HepG2 (cell line): Measurements from ENCODE around the gene MEF2B. TPM values are rescaled to one million over a fixed set of nuclear protein-coding genes. Genes with fewer than 3 reads are reported as not detected.

ENCODE experiments used
- ARID4A ChIP-seq: sonication (generic); formaldehyde crosslinking; IDR thresholded peaks from 2 replicates; pipeline ENCODE4 v1.5.0; 2020; ENCODE audit warnings: mild to moderate bottlenecking, missing genetic modification reagents, borderline replicate concordance
- EHMT2 ChIP-seq: fragments of 200-600 bp; sonication (generic); IDR thresholded peaks from 2 replicates; pipeline ENCODE4 v1.7.0; 2017; ENCODE audit warnings: antibody characterized with exemption, low read depth, low read length, borderline replicate concordance
- FOSL1 ChIP-seq: sonication (generic); formaldehyde crosslinking; IDR thresholded peaks from 2 replicates; pipeline ENCODE4 v1.9.0; 2021; ENCODE audit warnings: missing genetic modification reagents, borderline replicate concordance
- FOXO4 ChIP-seq: sonication (generic); formaldehyde crosslinking; conservative IDR thresholded peaks from 2 replicates; pipeline ENCODE4 v1.8.1; 2023; ENCODE audit warnings: missing genetic modification reagents
- HNRNPL ChIP-seq: fragments of 200-400 bp; formaldehyde crosslinking; IDR thresholded peaks from 2 replicates; pipeline ENCODE4 v1.6.1; 2017; ENCODE audit warnings: mild to moderate bottlenecking, low read depth, low read length
- HOXA5 ChIP-seq: sonication (generic); formaldehyde crosslinking; IDR thresholded peaks from 2 replicates; pipeline ENCODE4 v1.4.0; 2020; ENCODE audit warnings: missing genetic modification reagents
- HOXD1 ChIP-seq: sonication (generic); formaldehyde crosslinking; IDR thresholded peaks from 2 replicates; pipeline ENCODE4 v1.5.0; 2020; ENCODE audit warnings: missing genetic modification reagents
- RARA ChIP-seq: IDR thresholded peaks from 2 replicates; pipeline ENCODE4 v1.6.1; 2016; ENCODE audit warnings: missing genetic modification reagents, missing compliant biosample characterization
- SMAD3 ChIP-seq: sonication (generic); formaldehyde crosslinking; IDR thresholded peaks from 2 replicates; pipeline ENCODE4 v1.4.0; 2020; ENCODE audit warnings: missing genetic modification reagents
- SRY ChIP-seq: sonication (generic); formaldehyde crosslinking; IDR thresholded peaks from 2 replicates; pipeline ENCODE4 v1.8.0; 2022; ENCODE audit warnings: mild to moderate bottlenecking, missing genetic modification reagents
- ZBTB1 ChIP-seq: sonication (generic); formaldehyde crosslinking; IDR thresholded peaks from 2 replicates; pipeline ENCODE4 v1.4.0; 2020; ENCODE audit warnings: missing genetic modification reagents, borderline replicate concordance
- ZGPAT ChIP-seq: IDR thresholded peaks from 2 replicates; pipeline ENCODE4 v1.6.1; 2016; ENCODE audit warnings: mild to moderate bottlenecking
- ZNF263 ChIP-seq: sonication (generic); formaldehyde crosslinking; IDR thresholded peaks from 2 replicates; pipeline ENCODE4 v1.4.0; 2020; ENCODE audit warnings: missing genetic modification reagents
- ZNF292 ChIP-seq: sonication (generic); formaldehyde crosslinking; IDR thresholded peaks from 2 replicates; pipeline ENCODE4 v1.8.1; 2022; ENCODE audit warnings: mild to moderate bottlenecking, low read depth, missing genetic modification reagents, borderline replicate concordance
- ZNF430 ChIP-seq: sonication (generic); formaldehyde crosslinking; IDR thresholded peaks from 2 replicates; pipeline ENCODE4 v1.9.0; 2021; ENCODE audit warnings: mild to moderate bottlenecking, missing genetic modification reagents
- ZNF772 ChIP-seq: sonication (generic); formaldehyde crosslinking; IDR thresholded peaks from 2 replicates; pipeline ENCODE4 v1.5.0; 2020; ENCODE audit warnings: mild to moderate bottlenecking, missing genetic modification reagents
- polyA plus RNA-seq, 8 experiments: library from polyadenylated mRNA; depleted of rRNA in 3 of 8; stranded (reverse) in 7 of 8; unstranded in 1 of 8; fragments of >200 nt; fragmentation: Illumina TruSeq in 4 of 8; extraction: Trizol in 4 of 8; gene quantifications; 2 replicates each; pipeline versions ENCODE4 v1.2.1 to v1.2.3, GENCODE V29; 2011 to 2016; ENCODE audit warnings: low read depth in 4 of 8, missing spikeins in 1 of 8, mixed read lengths in 1 of 8; ENCODE audit not compliant: insufficient read depth in 1 of 8
- total RNA-seq, 5 experiments: library from RNA; depleted of rRNA; stranded (reverse); fragments of >200 nt; fragmentation: Illumina TruSeq; extraction: Trizol; gene quantifications; 2 replicates each; pipeline ENCODE4 v1.2.3, GENCODE V29; 2016; ENCODE audit warnings: low read depth in 1 of 5
- TF ChIP-seq, protein P1 (sequence below): sonication (generic); formaldehyde crosslinking; IDR thresholded peaks from 2 replicates; pipeline ENCODE4 v1.8.1; 2023; ENCODE audit warnings: mild to moderate bottlenecking, missing genetic modification reagents
- TF ChIP-seq, protein P2 (sequence below): sonication (generic); formaldehyde crosslinking; IDR thresholded peaks from 2 replicates; pipeline ENCODE4 v1.9.0; 2021; ENCODE audit warnings: missing genetic modification reagents, mild to moderate bottlenecking, borderline replicate concordance

Gene MEF2B
- total and polyA plus RNA-seq, 2 of the 13 experiments (the other 11 are each of a cell fraction or from before 2014, with no cell fraction given), result 1.2 to 1.7 TPM

DNA sequence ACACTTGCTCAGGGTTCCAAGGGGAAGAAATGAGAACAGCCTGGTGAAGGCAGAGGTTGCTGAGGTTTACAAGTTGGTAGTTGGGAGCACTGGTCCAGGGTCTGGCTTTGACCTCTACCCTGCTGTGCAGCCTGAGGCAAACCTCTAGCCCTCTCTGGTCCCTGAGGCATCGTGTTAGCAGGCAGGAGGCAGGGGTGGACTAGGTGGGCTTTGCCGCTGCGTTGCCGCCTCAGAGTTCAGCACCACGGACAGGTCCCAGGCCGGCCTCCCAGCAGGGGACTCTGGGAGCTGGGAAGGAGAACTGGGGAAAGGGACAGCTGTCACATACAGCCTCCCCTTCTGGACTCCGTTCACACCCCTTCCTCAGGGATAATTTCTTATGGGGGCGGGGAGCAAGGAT is 44.8 kb upstream of the MEF2B start (continued):
- TF ChIP-seq, protein P1, sequence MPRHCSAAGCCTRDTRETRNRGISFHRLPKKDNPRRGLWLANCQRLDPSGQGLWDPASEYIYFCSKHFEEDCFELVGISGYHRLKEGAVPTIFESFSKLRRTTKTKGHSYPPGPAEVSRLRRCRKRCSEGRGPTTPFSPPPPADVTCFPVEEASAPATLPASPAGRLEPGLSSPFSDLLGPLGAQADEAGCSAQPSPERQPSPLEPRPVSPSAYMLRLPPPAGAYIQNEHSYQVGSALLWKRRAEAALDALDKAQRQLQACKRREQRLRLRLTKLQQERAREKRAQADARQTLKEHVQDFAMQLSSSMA, result 0 out of 2 replicates have a peak, but pooled peaks have one; percentile 41
- peak; percentile 65; the same call in 1 of the 2 replicates for TF ChIP-seq ZNF772 (CRISPR knock-in tag)
- peak; percentile 85 for TF ChIP-seq SRY (CRISPR knock-in tag)
- TF ChIP-seq HOXA5 (CRISPR knock-in tag), result peak; percentile 91; the same call in 1 of the 2 replicates
- peak; percentile 60; the same call in 1 of the 2 replicates for TF ChIP-seq ZNF430 (CRISPR knock-in tag)
- TF ChIP-seq FOXO4 (CRISPR knock-in tag), result no peak
- TF ChIP-seq HOXD1, result peak; percentile 69; the same call in 1 of the 2 replicates
- TF ChIP-seq, protein P2, sequence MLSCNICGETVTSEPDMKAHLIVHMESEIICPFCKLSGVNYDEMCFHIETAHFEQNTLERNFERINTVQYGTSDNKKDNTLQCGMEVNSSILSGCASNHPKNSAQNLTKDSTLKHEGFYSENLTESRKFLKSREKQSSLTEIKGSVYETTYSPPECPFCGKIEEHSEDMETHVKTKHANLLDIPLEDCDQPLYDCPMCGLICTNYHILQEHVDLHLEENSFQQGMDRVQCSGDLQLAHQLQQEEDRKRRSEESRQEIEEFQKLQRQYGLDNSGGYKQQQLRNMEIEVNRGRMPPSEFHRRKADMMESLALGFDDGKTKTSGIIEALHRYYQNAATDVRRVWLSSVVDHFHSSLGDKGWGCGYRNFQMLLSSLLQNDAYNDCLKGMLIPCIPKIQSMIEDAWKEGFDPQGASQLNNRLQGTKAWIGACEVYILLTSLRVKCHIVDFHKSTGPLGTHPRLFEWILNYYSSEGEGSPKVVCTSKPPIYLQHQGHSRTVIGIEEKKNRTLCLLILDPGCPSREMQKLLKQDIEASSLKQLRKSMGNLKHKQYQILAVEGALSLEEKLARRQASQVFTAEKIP (CRISPR knock-in tag), result no peak
- peak; percentile 23; the same call in 1 of the 2 replicates for TF ChIP-seq ZGPAT (CRISPR knock-in tag)
- no peak for TF ChIP-seq FOSL1
- TF ChIP-seq SMAD3 (CRISPR knock-in tag), result peak; percentile 87
- peak; percentile 50; the same call in 1 of the 2 replicates for TF ChIP-seq ZNF263 (CRISPR knock-in tag)
- peak; percentile 40; the same call in 1 of the 2 replicates for TF ChIP-seq RARA (CRISPR knock-in tag)
- TF ChIP-seq ARID4A, result peak; percentile 58; the same call in 1 of the 2 replicates
- no peak for TF ChIP-seq ZNF292 (CRISPR knock-in tag)
- TF ChIP-seq EHMT2, result peak; percentile 88; the same call in 1 of the 2 replicates
- no peak for TF ChIP-seq ZBTB1 (CRISPR knock-in tag)
- no peak for TF ChIP-seq HNRNPL
